Measurements from ENCODE around the gene TMEM185B. TPM values are rescaled to one million over a fixed set of nuclear protein-coding genes. Genes with fewer than 3 reads are reported as not detected.

The TMEM185B gene
- total RNA-seq, 4 donors from 2014 or later, result 11.6 to 33.3 (median 20.1) TPM

DNA sequence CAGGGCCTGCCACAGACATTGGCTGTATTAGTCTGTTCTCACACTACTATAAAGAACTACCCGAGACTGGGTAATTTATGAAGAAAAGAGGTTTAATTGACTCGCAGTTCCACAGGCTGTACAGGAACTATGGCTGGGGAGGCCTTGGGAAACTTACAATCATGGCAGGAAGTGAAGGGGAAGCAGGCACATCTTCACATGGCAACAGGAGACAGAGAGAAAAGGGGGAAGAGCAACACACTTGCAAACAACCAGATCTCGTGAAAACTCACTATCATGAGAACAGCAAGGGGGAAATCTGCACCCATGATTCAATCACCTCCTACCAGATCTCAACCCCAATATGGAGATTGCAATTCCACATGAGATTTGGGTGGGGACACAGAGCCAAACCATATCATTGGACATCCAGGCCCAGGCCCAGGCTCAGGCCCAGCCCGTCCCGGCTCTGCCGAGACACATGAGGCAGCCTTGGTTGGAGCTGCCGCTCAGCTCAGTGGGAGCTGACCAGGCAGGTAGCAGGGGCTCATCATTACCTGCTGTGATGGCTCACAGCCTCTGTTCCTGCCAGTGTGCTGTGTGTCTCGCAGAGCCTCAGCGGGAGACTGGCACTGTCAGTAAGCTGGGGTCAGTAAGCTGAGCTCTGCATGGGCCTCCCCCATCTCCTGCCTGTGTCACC is 20.8 kb upstream of the TMEM185B start:
- H3K4me3 ChIP-seq, result no peak overlapping the region
- H3K27ac ChIP-seq, result peak overlapping the region in 1 of 4 donors; percentile 93
- no peaks in the 10 kb centered on the region for H3K27me3 ChIP-seq
- no peaks in the 10 kb centered on the region for H3K36me3 ChIP-seq
- peaks cover 0 to 3% (median 0%) of the 10 kb centered on the region in 4 donors for H3K9me3 ChIP-seq
- TF ChIP-seq POLR2A (IDR thresholded peaks at IDR 0.05), result no peak
- TF ChIP-seq CTCF (IDR thresholded peaks at IDR 0.05), result no peak
- DNase-seq, result peak in 1 of 3 donors; percentile 24
- H3K4me1 ChIP-seq, result peaks cover 0 to 39% (median 0%) of the 10 kb centered on the region in 4 donors

DNA sequence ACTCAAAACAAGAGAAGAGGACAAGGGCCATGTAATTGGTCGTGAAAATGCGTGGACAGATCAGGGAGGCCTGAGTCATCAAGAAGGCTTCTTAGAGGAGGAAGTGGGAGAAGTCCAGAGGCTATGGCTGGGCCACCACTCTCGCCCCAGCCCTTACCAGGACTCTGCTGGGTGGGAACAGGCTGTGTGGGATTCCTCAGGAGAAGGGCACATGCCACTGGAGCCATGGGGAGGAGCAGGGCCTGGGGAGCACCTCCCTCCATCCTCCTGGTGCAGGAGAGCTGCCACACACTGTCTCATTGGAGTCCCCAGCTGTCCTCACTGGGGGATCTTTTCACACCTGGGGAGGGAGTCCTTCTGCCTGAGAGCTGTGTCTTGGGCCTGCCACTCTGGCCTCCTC is 20.0 kb upstream of the TMEM185B start:
- Histone ChIP-seq H3K27me3 (no peaks in the 10 kb centered on the region), H3K36me3 (no peaks in the 10 kb centered on the region), H3K9me3 (peaks cover 0 to 3% (median 0%) of the 10 kb centered on the region in 4 donors), H3K4me1 (peaks cover 0 to 43% (median 1%) of the 10 kb centered on the region in 4 donors), H3K27ac (no peak overlapping the region), H3K4me3 (no peak overlapping the region)
- TF ChIP-seq CTCF (IDR thresholded peaks at IDR 0.05), result no peak
- TF ChIP-seq POLR2A (IDR thresholded peaks at IDR 0.05), result no peak
- DNase-seq, result peak in 2 of 3 donors; percentile 49 to 59

DNA sequence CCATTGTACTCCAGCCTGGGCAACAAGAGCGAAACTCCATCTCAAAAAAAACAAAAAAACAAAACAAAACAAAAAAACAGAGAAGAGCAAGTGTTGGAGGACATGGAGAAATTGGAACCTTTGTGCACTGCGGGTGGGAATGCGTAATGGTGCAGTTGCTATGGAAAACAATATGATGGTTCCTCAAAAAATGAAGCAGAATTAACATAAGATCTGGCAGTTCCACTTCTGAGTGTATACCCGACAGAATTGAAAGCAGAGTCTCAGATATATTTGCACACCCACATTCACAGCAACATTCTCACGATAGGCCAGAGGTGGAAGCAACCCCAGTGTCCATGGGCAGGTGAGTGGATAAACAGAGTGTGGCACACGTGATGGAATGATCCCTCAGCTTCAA is 18.5 kb upstream of the TMEM185B start:
- DNase-seq, result no peak
- Histone ChIP-seq H3K4me1 (peaks cover 0 to 47% (median 2%) of the 10 kb centered on the region in 4 donors), H3K9me3 (peaks cover 0 to 3% (median 0%) of the 10 kb centered on the region in 4 donors), H3K4me3 (no peak overlapping the region), H3K27ac (no peak overlapping the region), H3K27me3 (no peaks in the 10 kb centered on the region), H3K36me3 (no peaks in the 10 kb centered on the region)
- TF ChIP-seq CTCF (IDR thresholded peaks at IDR 0.05) (no peak), POLR2A (IDR thresholded peaks at IDR 0.05) (no peak)

GRCh38 chr2:120240901-120241429 is 17.8 kb upstream of the TMEM185B start:
- no peaks in the 10 kb centered on the region for H3K36me3 ChIP-seq
- no peaks in the 10 kb centered on the region for H3K27me3 ChIP-seq
- no peak overlapping the region for H3K4me3 ChIP-seq
- no peak for TF ChIP-seq POLR2A (IDR thresholded peaks at IDR 0.05)
- no peak for TF ChIP-seq CTCF (IDR thresholded peaks at IDR 0.05)
- H3K27ac ChIP-seq, result peak overlapping the region in 1 of 4 donors; percentile 7
- peak in 1 of 3 donors; percentile 30 for DNase-seq
- peaks cover 0 to 41% (median 2%) of the 10 kb centered on the region in 4 donors for H3K4me1 ChIP-seq
- H3K9me3 ChIP-seq, result peaks cover 0 to 3% (median 0%) of the 10 kb centered on the region in 4 donors

DNA sequence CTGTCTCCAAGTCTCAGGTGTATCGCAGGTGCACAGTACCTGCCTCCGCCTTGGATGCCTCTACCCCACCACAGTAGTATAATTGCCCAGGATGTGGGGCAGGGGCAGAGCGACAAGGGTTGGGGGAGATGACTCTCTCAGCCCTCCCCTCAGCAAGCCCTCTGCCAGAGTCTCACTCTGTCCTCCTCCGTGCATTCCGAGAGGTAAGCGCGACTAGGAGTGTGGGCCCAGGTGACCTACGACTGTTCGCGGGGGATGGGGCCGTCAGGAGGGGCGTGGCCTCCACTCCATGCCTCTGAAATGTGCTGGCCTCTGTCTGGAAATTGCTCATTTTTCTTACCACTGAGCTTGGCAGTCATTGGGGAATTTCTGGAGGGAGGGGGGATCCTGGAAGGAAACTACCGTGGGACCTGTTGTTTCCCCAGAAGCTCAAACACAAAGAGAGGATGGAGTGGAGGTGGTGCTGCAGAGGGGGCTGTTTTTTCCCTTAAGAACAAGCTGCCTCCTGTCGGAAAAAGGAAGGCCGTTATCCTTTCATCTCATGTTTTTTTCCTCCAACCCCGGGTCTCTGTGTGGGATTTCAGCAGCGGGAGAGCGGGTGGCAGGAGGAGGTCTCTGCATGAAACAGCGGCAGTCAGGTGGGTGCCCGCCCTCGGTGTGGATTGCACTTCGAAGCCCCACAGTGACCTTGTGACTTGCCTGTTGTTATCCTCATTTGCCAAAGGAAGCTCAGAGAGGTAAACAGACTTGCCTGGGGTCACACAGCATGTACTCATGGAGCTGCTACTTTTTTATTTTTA is 16.5 kb upstream of the TMEM185B start:
- H3K4me1 ChIP-seq, result peaks cover 0 to 28% (median 2%) of the 10 kb centered on the region in 4 donors
- no peaks in the 10 kb centered on the region for H3K27me3 ChIP-seq
- H3K4me3 ChIP-seq, result no peak overlapping the region
- peak overlapping the region in 3 of 4 donors; percentile 64 to 96 (median 83) for H3K27ac ChIP-seq
- TF ChIP-seq CTCF (IDR thresholded peaks at IDR 0.05), result no peak
- no peak for TF ChIP-seq POLR2A (IDR thresholded peaks at IDR 0.05)
- peaks cover 0 to 3% (median 0%) of the 10 kb centered on the region in 4 donors for H3K9me3 ChIP-seq
- H3K36me3 ChIP-seq, result no peaks in the 10 kb centered on the region
- DNase-seq, result peak in 2 of 3 donors; percentile 46 to 59
